A549 treated with CORT108297 at 1 μM for 4 hours (cell line): ENCODE data around the gene RPS6KB1. TPM values are rescaled to one million over a fixed set of nuclear protein-coding genes. Genes with fewer than 3 reads are reported as not detected.

Experiments
- total RNA-seq: library from RNA; stranded (reverse); fragments of 200-300 nt; extraction: Qiagen RNA extraction; gene quantifications from 5 replicates; pipeline ENCODE4 v1.2.3, GENCODE V29; 2022

Gene RPS6KB1
- total RNA-seq, result 39.4 to 53.1 TPM (median 49.0 TPM) in 5 replicates

DNA sequence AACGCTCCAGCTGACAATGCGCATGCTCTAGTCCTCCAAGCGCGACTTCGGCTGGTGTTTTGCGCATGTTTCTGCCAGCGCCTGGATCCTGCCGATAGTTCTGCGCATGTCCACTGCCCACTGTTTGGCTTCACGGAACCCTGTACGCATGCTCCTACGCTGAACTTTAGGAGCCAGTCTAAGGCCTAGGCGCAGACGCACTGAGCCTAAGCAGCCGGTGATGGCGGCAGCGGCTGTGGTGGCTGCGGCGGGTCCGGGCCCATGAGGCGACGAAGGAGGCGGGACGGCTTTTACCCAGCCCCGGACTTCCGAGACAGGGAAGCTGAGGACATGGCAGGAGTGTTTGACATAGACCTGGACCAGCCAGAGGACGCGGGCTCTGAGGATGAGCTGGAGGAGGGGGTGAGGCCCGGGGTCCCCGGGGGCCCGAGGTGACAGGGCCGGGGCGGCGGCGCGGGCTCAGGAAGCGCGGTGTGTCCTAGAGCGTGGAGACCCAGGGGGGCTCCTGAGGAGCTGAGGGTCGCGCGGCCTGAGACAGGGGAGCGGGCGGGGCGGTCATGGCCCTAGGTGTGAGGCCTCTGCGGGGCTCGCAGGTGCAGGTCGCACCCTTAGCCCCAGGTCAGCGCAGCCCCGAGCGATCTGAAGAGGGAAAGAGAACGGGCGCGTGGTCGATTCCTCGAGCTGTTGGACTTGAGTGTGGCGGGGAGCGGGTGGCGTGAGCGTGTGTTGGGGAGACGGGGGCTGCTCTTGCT is at the start of gene RPS6KB1, which contains the start of gene TUBD1:
Gene RPS6KB1 (plus strand): TSS at position 198 of the 752 bp plus-strand sequence. CDS start 64 bp downstream, at position 262.
Gene TUBD1 (minus strand): TSS at position 20 of the 752 bp plus-strand sequence. CDS start 1,941 bp downstream, outside the sequence.

DNA sequence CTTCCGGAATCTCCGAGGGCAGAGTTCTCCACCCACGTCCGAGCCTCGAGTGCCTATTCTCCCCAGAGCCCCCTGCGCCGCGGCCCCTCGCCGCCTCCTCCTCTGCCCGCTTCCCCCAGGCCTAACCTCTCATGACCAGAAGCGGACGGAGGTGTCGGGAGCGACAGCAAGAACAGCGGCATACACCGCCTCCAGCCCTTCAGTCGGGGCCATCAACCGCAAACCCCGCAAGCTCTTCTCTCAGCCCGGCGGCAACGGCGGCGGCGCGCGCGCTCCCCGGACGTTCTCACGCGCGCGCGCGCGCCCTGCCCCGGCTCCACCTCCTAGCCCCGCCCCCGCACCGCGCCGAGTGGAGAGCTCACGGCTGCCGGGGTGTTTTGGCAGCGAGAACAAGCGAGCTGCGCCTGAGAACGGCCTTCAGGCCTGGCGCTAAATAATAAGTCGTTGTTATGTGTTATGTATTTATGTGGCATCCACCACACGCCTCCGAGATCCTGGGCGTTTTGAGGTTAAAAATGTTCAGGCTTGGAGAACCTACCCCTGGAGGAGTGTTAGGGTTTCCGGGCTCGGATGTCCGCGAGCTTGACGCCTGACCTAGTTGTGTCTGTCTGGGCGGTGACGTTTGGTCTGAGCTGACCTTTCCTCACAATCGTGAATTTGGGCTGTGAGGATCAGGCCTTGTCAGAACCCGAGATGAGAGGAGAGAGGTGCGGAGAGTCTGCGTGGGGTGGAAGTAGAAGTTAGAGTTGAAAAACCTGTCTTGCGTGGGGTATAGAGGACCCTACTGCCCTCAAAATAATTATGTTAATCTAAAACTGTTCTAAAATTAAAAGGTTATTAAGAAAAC is 71.8 kb downstream of the RPS6KB1 start, which contains the start of gene RNFT1:
Gene RNFT1 (minus strand): TSS at position 259 of the 847 bp plus-strand sequence. CDS start 77 bp downstream, at position 182.

Other genes starting within 250 kb of the RPS6KB1 start
- 99.0 to 125 TPM (median 109 TPM) in 5 replicates for gene PTRH2, start 185.7 kb upstream of the RPS6KB1 start, total RNA-seq
- 139 to 206 TPM (median 168 TPM) in 5 replicates for gene VMP1, start 185.5 kb upstream of the RPS6KB1 start, total RNA-seq
- gene TUBD1, start 178 bp upstream of the RPS6KB1 start, total RNA-seq, result 12.1 to 16.3 TPM (median 12.7 TPM) in 5 replicates
- 12.8 to 15.5 TPM (median 14.9 TPM) in 5 replicates for gene RNFT1, start 71.6 kb downstream of the RPS6KB1 start, total RNA-seq
- 14.9 to 21.6 TPM (median 18.6 TPM) in 5 replicates for gene HEATR6, start 185.8 kb downstream of the RPS6KB1 start, total RNA-seq